Measurements from ENCODE around the gene PRKAR2B. TPM values are rescaled to one million over a fixed set of nuclear protein-coding genes. Genes with fewer than 3 reads are reported as not detected.

The PRKAR2B gene
- total RNA-seq, 3 donors from 2014 or later = 34.7 to 252 (median 64.1) TPM

DNA sequence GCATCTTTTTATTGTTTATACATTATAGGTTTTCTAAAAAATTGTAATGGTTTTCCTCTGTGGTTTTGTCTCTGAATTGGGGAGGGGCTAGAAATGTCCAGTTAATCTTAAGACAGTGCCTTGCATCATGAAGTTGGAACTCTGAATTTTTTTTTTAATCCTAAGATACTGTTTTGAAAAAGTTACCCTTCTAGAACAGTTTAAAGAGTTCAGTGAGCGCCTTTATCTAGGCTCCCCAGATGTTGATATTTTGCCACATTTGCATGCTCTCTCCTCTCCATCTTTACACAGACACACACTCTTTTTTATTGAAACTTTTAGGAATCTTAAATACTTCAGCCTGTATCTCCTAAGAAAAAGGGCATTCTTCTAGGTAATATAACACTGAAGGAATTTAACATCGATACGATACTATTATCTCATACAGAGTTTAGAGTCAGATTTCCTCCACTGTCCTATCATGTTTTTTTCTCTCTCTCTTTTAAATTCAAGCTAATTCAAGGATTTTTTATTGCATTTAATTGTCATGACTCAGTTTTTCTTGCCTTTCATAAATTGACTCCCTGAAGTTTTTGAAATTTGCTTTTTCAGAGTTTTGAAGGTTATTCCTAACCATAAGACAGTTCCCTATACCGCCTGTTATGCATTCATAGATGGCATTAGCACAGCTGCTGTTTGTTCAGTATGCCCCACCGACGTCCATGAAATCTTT lies 31.5 kb downstream of the PRKAR2B start:
- H3K27ac ChIP-seq = no peak overlapping the region
- H3K27me3 ChIP-seq = no peaks in the 10 kb centered on the region
- TF ChIP-seq POLR2A (IDR thresholded peaks at IDR 0.05) (no peak), POLR2AphosphoS5 (IDR thresholded peaks at IDR 0.05) (no peak)
- TF ChIP-seq, protein P1, sequence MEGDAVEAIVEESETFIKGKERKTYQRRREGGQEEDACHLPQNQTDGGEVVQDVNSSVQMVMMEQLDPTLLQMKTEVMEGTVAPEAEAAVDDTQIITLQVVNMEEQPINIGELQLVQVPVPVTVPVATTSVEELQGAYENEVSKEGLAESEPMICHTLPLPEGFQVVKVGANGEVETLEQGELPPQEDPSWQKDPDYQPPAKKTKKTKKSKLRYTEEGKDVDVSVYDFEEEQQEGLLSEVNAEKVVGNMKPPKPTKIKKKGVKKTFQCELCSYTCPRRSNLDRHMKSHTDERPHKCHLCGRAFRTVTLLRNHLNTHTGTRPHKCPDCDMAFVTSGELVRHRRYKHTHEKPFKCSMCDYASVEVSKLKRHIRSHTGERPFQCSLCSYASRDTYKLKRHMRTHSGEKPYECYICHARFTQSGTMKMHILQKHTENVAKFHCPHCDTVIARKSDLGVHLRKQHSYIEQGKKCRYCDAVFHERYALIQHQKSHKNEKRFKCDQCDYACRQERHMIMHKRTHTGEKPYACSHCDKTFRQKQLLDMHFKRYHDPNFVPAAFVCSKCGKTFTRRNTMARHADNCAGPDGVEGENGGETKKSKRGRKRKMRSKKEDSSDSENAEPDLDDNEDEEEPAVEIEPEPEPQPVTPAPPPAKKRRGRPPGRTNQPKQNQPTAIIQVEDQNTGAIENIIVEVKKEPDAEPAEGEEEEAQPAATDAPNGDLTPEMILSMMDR (IDR thresholded peaks at IDR 0.05) = no peak
- DNase-seq (ENCODE audit: low spot score in 2 of 2) = no peak
- H3K9me3 ChIP-seq = no peaks in the 10 kb centered on the region
- intact Hi-C loops (cut with DNase I; ENCODE audit: low total_unique reads) = no loop called here
- H3K4me3 ChIP-seq = no peak overlapping the region
- H3K4me1 ChIP-seq = no peaks in the 10 kb centered on the region
- no peaks in the 10 kb centered on the region for H3K36me3 ChIP-seq

DNA sequence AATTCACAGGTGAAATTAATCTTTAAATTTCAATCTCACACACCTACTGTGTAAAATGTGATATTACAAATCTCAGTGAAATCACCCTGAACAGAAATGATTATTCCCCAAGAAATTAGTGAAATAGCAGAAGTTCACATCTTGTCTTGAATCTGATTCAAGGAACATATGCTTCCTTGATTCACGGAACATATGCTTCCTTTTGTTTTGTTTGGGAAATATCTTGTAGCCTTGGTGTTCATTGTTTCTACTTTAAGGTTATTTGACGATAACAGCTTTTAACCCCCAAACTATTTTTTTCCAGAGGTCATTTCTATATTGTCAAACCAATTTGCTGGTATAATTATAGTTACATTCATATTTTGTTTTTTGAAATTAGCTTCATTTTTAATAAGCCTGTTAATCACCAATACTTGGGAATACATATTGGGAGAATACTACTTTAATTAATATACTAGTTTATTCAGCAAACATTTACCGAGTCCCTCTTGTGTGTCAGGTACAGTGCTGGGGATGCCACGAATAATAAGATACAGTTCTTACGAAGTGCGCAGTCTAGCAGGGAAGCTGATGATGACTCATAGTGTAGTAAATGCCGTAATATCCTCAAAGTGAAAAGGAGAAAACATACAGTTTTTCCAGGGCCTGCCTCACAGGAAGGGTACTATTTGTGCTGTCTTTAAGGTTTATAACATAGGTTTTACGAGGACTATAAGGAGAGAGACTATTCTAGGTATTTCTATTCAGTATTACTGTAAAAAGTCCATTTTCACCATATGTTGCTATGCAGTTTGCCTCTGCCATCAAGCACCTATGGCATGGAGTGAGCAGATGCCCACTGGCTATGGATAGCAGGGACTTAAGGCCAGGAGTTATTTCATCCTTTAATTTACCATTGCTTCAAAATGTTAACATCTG lies 32.5 kb downstream of the PRKAR2B start:
- no peak for TF ChIP-seq POLR2A (IDR thresholded peaks at IDR 0.05)
- TF ChIP-seq POLR2AphosphoS5 (IDR thresholded peaks at IDR 0.05) = no peak
- TF ChIP-seq, protein P1 (IDR thresholded peaks at IDR 0.05) = no peak
- Histone ChIP-seq H3K27me3 (no peaks in the 10 kb centered on the region), H3K4me3 (no peak overlapping the region), H3K4me1 (no peaks in the 10 kb centered on the region), H3K27ac (no peak overlapping the region), H3K9me3 (no peaks in the 10 kb centered on the region), H3K36me3 (no peaks in the 10 kb centered on the region)
- DNase-seq (ENCODE audit: low spot score in 2 of 2) = no peak
- intact Hi-C loops (cut with DNase I; ENCODE audit: low total_unique reads) = no loop called here

DNA sequence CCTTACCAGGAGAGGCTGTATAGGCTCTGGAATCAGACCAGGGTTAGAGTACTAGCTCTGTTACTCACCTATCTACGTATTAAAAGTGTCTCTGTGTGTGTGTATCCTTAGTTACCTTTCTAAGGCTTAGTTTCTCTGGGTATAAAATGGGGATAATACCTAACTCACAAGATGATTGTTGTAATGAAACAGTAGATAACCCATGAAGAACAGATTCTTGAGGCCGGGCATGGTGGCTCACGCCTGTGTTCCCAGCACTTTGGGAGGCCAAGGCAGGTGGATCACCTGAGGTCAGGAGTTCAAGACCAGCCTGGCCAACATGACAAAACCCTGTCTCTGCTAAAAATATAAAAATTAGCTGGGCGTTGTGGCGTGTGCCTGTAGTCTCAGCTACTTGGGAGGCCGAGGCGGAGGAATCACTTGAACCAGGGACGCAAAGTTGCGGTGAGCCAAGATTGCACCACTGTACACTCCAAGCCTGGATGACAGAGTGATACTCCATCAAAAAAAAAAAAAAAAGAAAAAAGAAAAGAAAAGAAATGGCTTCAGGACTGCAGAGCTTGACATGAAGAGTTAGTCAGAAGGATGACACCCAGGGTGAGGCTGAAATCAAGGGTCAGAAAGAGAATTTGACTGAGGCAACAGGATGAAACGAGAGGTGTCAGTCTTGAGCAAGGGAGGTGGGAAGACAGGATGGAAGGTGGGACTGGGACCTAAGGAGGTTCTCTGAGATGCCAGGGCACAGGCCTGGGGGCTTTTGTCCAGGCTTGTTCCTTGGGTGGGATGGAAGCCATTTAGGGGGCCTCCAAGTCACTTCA lies 33.4 kb downstream of the PRKAR2B start:
- H3K9me3 ChIP-seq = no peaks in the 10 kb centered on the region
- intact Hi-C loops (cut with DNase I; ENCODE audit: low total_unique reads) = no loop called here

DNA sequence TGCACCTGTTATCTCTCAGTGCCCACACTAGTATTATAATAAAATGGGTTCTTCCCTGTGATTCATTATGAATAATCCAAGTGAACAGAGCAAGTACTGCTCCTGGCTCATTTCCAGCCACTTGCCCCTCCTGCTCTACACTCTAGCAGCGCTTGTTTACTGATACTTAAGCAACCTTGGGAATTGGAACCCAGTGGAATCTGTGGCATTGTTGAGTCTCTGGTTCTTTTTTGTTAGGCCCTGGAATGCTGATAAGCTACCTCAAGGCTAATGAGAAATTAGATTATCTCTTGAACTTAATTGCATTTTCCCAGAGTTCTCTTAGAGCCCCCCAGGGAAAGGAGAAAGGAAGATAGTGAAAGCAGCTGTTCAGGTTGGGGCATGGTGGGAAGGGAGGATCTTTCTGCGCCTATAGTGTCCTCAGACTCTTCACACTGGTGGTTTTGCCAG lies 34.0 kb downstream of the PRKAR2B start:
- no peak for TF ChIP-seq POLR2A (IDR thresholded peaks at IDR 0.05)
- TF ChIP-seq, protein P1 (IDR thresholded peaks at IDR 0.05) = no peak
- TF ChIP-seq POLR2AphosphoS5 (IDR thresholded peaks at IDR 0.05) = no peak
- Histone ChIP-seq H3K27me3 (no peaks in the 10 kb centered on the region), H3K27ac (no peak overlapping the region), H3K4me1 (no peaks in the 10 kb centered on the region), H3K36me3 (no peaks in the 10 kb centered on the region), H3K9me3 (no peaks in the 10 kb centered on the region), H3K4me3 (no peak overlapping the region)
- DNase-seq (ENCODE audit: low spot score in 2 of 2) = no peak
- intact Hi-C loops (cut with DNase I; ENCODE audit: low total_unique reads) = no loop called here

More for the DNA sequence above, 33.4 kb downstream of the PRKAR2B start:
- Histone ChIP-seq H3K36me3 (no peaks in the 10 kb centered on the region), H3K27ac (no peak overlapping the region), H3K27me3 (no peaks in the 10 kb centered on the region), H3K4me3 (no peak overlapping the region), H3K4me1 (no peaks in the 10 kb centered on the region)
- DNase-seq (ENCODE audit: low spot score in 2 of 2) = no peak
- no peak for TF ChIP-seq POLR2A (IDR thresholded peaks at IDR 0.05)
- TF ChIP-seq POLR2AphosphoS5 (IDR thresholded peaks at IDR 0.05) = no peak
- TF ChIP-seq, protein P1 (IDR thresholded peaks at IDR 0.05) = no peak

All from breast epithelium (tissue), 4 donors.